ENCODE measurements around the gene RHOJ. TPM values are rescaled to one million over a fixed set of nuclear protein-coding genes. Genes with fewer than 3 reads are reported as not detected.
"Not testable (repeated sequence)": the region's sequence is repeated elsewhere in the genome, so short reads cannot be mapped to it uniquely, and the experiment has no call there.

Gene RHOJ
- polyA plus RNA-seq, 3 donors, result 19.9 to 21.0 (median 20.0) TPM

GRCh38 chr14:63292805-63293204 lies 88.6 kb downstream of the RHOJ start:
- no peak for DNase-seq

GRCh38 chr14:63295231-63295685 lies 91.0 kb downstream of the RHOJ start:
- no peak for DNase-seq

DNA sequence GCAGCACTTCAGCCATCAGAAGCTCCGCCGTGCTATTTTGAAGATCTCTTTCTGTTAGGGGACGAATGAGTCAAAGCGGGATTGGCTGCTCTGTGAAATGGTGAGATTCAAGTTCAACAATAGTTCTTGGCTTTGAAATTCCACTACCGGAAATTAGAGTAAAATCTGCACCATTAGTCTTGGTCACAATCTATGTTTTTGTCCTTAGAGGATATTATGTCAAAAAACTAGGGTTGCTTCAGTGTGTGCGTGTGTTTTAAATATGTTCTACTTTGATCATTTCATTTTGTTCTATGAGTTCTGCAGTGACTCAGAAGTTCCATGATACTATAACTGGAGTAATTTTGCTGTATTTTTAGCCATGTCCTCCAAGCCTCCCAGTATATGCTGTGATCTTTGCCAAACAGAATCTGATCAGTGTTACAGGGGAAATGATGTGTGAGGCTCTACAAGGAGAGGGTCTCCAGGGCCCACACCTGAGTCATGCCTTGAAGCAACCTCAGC lies 91.9 kb downstream of the RHOJ start:
- DNase-seq, result no peak

- DNase-seq, result no peak
Observed at GRCh38 chr14:63297372-63298063, 93.3 kb downstream of the RHOJ start.

DNA sequence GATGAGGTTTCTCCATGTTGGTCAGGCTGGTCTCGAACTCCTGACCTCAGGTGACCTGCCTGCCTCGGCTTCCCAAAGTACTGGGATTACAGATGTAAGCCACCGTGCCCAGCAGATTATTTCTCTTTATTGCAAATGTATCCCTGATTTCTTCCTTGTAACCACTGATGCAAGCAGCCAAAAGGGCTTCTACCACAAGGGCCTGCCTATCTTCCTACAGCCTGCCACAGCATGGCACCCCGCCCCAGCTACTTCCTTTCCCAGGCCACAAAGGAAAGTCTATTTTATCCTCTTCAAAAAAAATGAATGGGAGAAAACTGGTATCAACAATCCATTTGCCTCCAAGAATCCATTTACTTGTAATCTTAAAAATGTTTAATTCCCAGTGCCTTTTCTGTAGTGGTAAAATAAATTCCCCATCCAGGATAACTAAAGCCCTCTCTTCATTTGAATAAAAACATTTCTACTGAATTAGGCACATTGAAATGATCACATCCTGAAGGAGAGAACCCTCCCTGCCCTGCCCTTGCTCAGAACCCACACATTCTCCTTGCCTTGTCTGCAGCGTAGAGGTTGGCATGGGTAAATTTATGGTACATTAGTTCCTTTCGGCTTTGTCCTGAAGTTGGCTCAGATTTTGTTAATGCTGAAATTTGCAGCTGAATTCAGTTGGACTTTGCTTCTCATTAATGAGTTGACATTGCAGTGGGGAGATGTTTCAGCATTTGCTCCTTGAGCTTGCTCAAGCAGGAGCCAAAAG lies 95.3 kb downstream of the RHOJ start:
- DNase-seq, result no peak

- no peak for DNase-seq
Observed at GRCh38 chr14:63300854-63301253, 96.6 kb downstream of the RHOJ start.

- no peak for DNase-seq
Observed at GRCh38 chr14:63301891-63302534, 97.8 kb downstream of the RHOJ start.

DNA sequence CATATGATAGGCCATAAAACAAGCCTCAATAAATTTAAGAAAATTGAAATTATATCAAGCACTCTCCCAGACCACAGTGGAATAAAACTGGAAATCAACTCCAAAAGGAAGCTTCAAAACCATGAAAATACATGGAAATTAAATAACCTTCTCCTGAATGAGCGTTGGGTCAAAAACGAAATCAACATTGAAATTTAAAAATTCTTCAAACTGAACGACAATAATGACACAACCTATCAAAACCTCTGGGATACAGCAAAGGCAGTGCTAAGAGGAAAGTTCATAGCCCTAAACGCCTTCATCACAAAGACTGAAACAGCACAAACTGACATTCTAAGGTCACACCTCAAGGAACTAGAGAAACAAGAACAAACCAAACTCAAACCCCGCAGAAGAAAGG lies 100.2 kb downstream of the RHOJ start:
- DNase-seq, result not testable (repeated sequence)

DNA sequence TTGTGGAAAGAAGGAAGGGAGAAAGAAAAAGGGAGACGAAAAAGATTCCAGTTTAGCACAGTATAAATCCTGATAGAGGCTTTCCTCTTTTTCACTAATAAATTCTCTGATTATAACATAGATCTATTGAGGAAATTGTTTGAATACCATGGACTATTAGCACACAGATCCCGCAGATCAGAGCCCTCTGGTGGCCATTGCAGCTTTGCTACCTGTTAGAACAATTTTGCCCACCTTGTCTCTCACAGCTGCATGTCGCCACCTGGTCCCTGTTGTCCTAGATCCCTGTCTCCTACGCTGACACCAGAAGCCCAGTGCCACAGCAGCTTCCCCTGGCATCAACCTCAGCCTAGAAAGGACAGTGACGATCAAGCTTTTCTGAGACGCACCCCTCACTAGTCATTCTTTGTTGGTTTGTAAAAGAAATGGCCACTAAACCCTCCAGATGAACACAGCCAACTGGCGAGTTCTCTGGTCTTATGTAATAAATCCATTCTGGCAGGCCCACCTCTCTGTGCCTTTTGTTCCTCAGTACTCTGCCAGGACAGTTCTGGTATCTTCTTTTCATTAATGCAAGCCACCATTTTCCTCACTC lies 104.6 kb downstream of the RHOJ start:
- DNase-seq, result no peak

DNA sequence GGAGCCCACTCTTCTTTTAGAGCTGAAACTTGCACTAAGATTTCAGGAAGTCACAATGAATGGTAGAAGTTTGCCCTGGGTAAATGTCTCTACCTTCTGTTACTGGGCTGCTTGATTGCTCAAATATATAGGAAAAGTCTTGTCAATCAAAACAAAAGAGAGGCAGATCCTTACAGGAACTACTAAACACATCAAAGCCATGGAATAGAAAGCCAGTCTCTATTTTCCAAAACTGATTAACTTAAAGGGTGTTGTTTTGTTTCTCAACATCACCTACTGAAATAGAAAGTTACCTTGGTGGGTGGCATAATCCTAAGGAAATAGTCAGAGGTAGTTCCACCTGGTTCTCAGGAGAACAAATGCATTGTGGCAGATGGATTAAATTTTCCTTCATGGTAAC lies 114.6 kb downstream of the RHOJ start, which contains the start of gene GPHB5:
TSS of gene GPHB5 (minus strand) at position 101 of the 400 bp plus-strand sequence. CDS start 1,086 bp downstream, outside the sequence.
- DNase-seq, result no peak

DNA sequence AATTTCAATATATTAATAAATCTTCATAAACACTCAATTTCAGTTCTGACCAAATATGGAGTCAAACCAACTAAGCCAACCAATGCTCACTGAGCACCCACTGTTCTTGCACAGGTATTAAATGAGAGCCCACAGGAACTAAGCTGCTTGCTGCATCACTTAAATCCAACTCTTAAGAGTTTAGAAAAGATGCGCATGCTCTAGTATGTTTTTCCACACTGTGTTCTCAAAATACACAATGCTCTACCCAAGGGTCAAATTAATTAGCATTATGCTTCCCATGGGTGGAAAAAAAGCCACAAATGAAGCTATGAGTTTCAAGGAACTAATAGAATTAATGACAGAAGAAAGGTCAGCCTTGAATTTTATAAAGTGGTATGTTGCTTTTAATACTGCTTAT lies 118.2 kb downstream of the RHOJ start:
- DNase-seq, result no peak

DNA sequence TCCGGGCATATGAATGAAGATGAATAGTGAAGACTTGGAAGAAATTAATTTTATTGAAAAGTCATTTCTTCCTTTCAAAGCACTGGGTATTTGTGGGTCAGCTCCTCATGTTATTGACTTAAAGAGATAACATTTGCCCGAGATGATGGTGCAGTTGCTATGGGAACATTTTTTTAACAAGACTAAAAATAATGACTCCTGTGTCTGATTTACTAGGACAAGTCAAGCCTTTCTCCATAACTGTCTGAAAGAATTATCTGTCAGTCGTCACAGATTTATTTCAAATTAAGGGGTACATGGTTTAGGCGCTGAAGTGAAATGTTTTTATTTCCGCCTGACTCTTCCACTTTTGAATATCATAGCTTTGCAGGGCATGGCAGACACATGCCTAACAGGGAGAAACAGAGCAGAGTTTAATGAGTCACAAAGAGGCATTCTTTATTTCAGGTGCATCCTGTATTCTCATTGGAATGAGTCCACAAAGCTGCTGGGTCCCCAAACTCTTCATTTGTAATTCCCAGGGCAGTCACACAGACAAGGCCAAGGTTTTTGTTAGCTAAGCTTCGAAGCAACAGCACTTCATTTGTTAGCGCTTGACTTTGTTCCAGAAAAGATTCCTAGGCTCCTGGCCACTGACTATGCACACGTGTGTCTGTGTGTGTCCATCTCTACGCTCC lies 118.8 kb downstream of the RHOJ start:
- DNase-seq, result no peak

GRCh38 chr14:63326840-63327239 lies 122.6 kb downstream of the RHOJ start:
- DNase-seq, result no peak

DNA sequence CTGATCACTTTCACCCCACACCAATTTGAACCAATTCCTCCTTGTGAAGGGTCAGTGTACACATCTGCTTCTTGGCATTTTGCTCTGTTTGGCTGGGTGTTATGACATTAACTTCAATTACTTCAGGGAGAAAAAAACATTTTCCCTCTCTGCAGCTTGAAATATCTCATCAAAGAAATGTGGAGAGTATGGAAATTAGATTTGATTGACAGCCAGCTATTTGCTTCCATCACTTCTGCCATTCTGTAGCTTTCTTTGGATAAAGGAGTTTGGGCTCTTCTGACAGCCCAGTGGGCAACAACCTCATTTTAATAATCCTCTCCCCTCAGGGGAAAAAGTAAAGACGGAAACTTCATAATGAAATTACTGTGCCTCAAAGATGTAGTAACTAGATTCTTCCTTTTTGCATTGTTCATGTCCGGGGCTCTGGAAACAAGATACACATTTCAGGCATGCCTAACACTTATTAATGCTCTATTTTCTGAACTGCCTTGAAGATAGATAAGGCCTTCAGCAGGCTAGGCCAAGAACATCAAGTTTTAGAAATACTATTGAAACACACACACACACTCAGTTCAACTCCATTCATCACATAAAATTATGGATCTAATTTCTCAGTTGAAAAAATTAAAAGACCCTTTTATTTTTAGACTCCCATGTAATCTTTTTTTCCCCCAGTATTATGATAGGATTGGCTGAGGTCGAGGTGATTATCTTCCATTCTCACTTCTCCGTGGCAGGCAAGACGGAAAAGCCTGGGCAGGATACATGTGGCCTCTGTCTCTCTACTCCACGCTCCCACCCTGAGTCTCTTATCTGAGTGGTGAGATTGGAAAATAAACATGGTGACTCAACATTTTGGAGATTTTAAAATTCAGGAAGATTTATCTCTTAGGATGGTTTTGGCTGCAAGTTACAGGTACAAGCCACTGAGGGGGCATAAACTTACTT lies 124.8 kb downstream of the RHOJ start:
- DNase-seq, result no peak

DNA sequence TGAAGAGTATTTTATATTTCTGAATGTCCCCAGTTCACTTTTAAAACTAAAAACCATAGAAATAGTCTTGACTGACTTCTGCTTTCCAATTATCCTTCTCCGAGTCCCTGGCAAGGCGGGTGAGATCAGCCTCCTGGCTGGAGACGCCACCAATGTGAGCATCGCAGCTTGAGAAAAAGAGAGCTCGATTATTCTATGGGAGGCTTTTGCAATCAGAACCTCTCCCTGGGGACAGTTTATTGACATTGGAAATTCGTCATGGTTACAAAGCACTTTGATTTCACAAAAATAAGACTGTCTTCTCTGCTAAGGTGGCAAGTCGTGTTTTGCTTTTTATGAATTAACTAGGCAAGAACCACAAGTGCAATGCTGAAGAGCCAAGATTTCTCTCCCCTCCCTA lies 138.1 kb downstream of the RHOJ start:
- no peak for DNase-seq

Other genes with a start within 250 kb of the RHOJ start
- under 1 TPM; 0.10 to 0.16 (median 0.14) TPM for gene KCNH5, start 159.0 kb upstream of the RHOJ start, polyA plus RNA-seq (ENCODE audit: insufficient read length in 3 of 3)
- not detected for gene GPHB5, start 114.5 kb downstream of the RHOJ start, polyA plus RNA-seq (ENCODE audit: insufficient read length in 3 of 3)